Right atrium auricular region (tissue), 2 donors: ENCODE data around the gene KRT7. TPM values are rescaled to one million over a fixed set of nuclear protein-coding genes. Genes with fewer than 3 reads are reported as not detected.
A peak's percentile ranks its signal among the peaks of the same experiment; 100 is the strongest.
"Not testable (repeated sequence)": the region's sequence is repeated elsewhere in the genome, so short reads cannot be mapped to it uniquely, and the experiment has no call there.

Source experiments
- DNase-seq: peaks from one replicate; pipeline ENCODE4 v3.0.0-alpha.2; 2019; ENCODE audit warnings: low spot score
- H3K27ac ChIP-seq, 2 donors: fragments of 200-600 bp; sonication (generic); 1 replicate in 1 of 2; 2 replicates in 1 of 2; pipeline ENCODE4 v1.5.1; 2016 to 2019
- H3K27me3 ChIP-seq, 2 donors: fragments of 200-600 bp; sonication (generic); one replicate each; pipeline versions ENCODE4 v1.5.1 to v1.6.0; 2017 to 2019
- H3K36me3 ChIP-seq: fragments of 200-600 bp; sonication (generic); one replicate; pipeline ENCODE4 v1.5.1; 2016
- H3K4me1 ChIP-seq, 2 donors: fragments of 200-600 bp; sonication (generic); one replicate each; pipeline versions ENCODE4 v1.5.1 to v1.6.0; 2017 to 2019
- H3K4me3 ChIP-seq, 2 donors: fragments of 200-600 bp; sonication (generic); 1 replicate in 1 of 2; 2 replicates in 1 of 2; pipeline ENCODE4 v1.5.1; 2017 to 2019; ENCODE audit warnings: mild to moderate bottlenecking in 1 of 2, moderate library complexity in 1 of 2
- H3K9me3 ChIP-seq, 2 donors: fragments of 200-600 bp; sonication (generic); one replicate each; pipeline ENCODE4 v1.5.1; 2019
- total RNA-seq, 2 donors: library from RNA; depleted of rRNA; stranded (reverse); fragments of >200 nt; gene quantifications; one replicate each; pipeline ENCODE4 v1.1.0, GENCODE V29; 2016
- TF ChIP-seq, protein P1 (sequence below), 2 donors: fragments of 200-600 bp; sonication (generic); IDR thresholded peaks; one replicate each; pipeline ENCODE4 v1.5.1; 2019; ENCODE audit warnings: antibody characterized with exemption in 2 of 2

KRT7 gene
- total RNA-seq, 2 donors from 2014 or later: 14.7 to 58.4 TPM

GRCh38 chr12:52256584-52256935 is 23.5 kb downstream of the KRT7 start:
- TF ChIP-seq, protein P1, sequence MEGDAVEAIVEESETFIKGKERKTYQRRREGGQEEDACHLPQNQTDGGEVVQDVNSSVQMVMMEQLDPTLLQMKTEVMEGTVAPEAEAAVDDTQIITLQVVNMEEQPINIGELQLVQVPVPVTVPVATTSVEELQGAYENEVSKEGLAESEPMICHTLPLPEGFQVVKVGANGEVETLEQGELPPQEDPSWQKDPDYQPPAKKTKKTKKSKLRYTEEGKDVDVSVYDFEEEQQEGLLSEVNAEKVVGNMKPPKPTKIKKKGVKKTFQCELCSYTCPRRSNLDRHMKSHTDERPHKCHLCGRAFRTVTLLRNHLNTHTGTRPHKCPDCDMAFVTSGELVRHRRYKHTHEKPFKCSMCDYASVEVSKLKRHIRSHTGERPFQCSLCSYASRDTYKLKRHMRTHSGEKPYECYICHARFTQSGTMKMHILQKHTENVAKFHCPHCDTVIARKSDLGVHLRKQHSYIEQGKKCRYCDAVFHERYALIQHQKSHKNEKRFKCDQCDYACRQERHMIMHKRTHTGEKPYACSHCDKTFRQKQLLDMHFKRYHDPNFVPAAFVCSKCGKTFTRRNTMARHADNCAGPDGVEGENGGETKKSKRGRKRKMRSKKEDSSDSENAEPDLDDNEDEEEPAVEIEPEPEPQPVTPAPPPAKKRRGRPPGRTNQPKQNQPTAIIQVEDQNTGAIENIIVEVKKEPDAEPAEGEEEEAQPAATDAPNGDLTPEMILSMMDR (IDR thresholded peaks at IDR 0.05): no peak
- Histone ChIP-seq H3K9me3 (no peaks in the 10 kb centered on the region), H3K4me1 (peaks cover 0 to 8% of the 10 kb centered on the region in 2 donors), H3K27ac (no peak overlapping the region), H3K4me3 (no peak overlapping the region), H3K27me3 (peaks cover 0 to 14% of the 10 kb centered on the region in 2 donors), H3K36me3 (no peaks in the 10 kb centered on the region)
- no peak for DNase-seq

DNA sequence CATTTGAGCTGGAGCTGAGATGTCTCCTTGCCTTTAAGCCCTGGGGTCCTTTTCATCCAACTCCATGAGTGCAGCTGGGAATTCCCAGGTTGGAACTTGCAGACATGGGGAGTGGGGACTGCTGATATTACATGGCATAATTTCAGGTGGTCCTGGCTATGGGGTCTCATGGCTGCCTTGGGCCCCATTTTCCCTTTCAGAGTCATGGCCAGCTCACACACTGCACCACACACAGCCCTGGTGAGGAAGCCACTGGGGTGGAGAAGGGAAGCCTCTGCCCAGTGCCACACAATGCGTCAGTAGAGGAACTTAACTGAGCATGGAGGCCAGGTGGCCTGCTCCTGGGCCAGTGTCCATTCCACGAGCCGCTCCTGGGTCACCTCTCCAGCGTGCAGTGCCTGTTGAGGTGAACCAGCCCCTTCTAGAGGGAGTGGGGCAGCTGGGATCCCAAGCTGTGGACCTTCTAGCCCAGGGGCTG is 24.1 kb downstream of the KRT7 start:
- H3K27me3 ChIP-seq: peaks cover 0 to 14% of the 10 kb centered on the region in 2 donors
- H3K27ac ChIP-seq: no peak overlapping the region
- TF ChIP-seq, protein P1 (IDR thresholded peaks at IDR 0.05): no peak
- H3K4me1 ChIP-seq: peaks cover 0 to 8% of the 10 kb centered on the region in 2 donors
- H3K4me3 ChIP-seq: no peak overlapping the region
- no peaks in the 10 kb centered on the region for H3K9me3 ChIP-seq
- H3K36me3 ChIP-seq: no peaks in the 10 kb centered on the region
- no peak for DNase-seq

- not testable (repeated sequence) for H3K27ac ChIP-seq, H3K4me3 ChIP-seq, H3K36me3 ChIP-seq, H3K4me1 ChIP-seq, DNase-seq, H3K9me3 ChIP-seq
- H3K27me3 ChIP-seq: peaks cover 0 to 14% of the 10 kb centered on the region in 2 donors
Observed at GRCh38 chr12:52257922-52258321, 24.9 kb downstream of the KRT7 start.

DNA sequence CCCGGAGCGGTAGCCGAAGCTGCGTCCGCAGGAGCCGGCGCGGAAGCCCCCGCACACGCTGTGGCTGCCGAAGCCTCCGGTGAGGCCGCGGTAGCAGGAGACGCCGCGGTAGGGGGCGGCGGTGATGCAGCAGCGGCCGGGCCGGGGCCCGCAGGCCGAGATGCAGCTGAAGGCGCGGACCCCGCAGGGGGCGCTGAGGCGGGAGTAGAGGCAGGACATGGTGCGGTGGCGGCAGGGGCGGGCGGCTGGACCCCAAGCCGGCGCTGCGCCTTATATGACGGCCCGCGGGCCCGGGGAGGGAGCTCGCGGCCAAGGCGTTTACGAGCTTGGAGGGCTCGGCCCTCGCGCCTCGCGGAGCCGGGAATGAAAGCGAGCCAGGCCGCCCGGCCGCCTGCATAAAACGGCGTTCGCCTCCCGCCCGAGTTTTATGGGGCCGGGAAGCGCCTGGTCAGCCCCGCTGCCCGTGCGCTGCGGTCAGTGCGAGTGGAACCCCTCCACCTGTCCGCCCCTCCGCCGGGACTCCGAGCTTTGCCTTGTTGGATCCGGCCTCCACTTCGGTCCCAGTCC is 25.4 kb downstream of the KRT7 start:
- TF ChIP-seq, protein P1 (IDR thresholded peaks at IDR 0.05): no peak
- H3K9me3 ChIP-seq: no peaks in the 10 kb centered on the region
- peaks cover 0 to 8% of the 10 kb centered on the region in 2 donors for H3K4me1 ChIP-seq
- DNase-seq: no peak
- H3K27me3 ChIP-seq: peaks cover 0 to 14% of the 10 kb centered on the region in 2 donors
- no peak overlapping the region for H3K27ac ChIP-seq
- H3K4me3 ChIP-seq: peak overlapping the region in 1 of 2 donors; percentile 20
- H3K36me3 ChIP-seq: no peaks in the 10 kb centered on the region

DNA sequence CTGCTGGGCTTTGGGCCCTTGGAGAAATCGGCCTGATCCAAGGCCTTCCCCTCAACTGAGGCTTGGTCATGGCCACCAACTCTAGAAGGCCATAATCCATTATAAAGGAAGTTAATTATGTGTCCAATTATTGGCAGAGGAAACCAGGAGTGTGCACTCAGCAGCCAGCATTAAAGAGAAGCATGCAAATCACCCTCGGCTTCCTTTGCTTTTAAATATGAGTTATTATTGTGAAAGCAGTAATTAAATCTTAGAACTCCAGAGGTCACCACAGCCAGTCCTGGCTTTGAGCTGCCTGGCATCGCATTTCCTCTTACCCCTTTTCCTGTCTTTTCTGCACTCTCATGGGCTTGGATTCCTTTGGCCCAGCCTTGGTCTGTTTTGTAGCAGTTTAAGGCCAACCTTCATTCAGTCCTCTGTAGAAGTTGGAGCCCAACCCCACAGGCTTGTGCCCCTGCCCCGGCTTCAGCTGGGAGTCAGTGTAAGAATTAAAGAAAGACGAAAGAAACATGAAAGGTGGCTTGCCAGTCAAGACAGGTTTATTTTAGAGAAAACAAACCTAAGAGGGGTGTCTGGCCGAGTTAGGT is 26.7 kb downstream of the KRT7 start:
- Histone ChIP-seq H3K27ac (no peak overlapping the region), H3K4me1 (peaks cover 0 to 8% of the 10 kb centered on the region in 2 donors), H3K9me3 (no peaks in the 10 kb centered on the region), H3K4me3 (no peak overlapping the region), H3K36me3 (no peaks in the 10 kb centered on the region), H3K27me3 (peaks cover 0 to 14% of the 10 kb centered on the region in 2 donors)
- DNase-seq: no peak
- TF ChIP-seq, protein P1 (IDR thresholded peaks at IDR 0.05): no peak

- H3K27me3 ChIP-seq: peaks cover 0 to 14% of the 10 kb centered on the region in 2 donors
- H3K9me3 ChIP-seq: no peaks in the 10 kb centered on the region
- H3K36me3 ChIP-seq: no peaks in the 10 kb centered on the region
- no peak for DNase-seq
- peaks cover 0 to 8% of the 10 kb centered on the region in 2 donors for H3K4me1 ChIP-seq
- H3K4me3 ChIP-seq: no peak overlapping the region
- no peak overlapping the region for H3K27ac ChIP-seq
- TF ChIP-seq, protein P1 (IDR thresholded peaks at IDR 0.05): no peak
Observed at GRCh38 chr12:52260361-52261207, 27.5 kb downstream of the KRT7 start.
